Ovary (tissue), 9 donors: ENCODE results near the gene KAZALD1. TPM values are rescaled to one million over a fixed set of nuclear protein-coding genes. Genes with fewer than 3 reads are reported as not detected.

Experiments
- DNase-seq, 5 donors: peaks; one replicate each; pipeline ENCODE4 v3.0.0-alpha.2; 2019 to 2020
- H3K27ac ChIP-seq, 2 donors: fragments of 200-600 bp; one replicate each; pipeline versions ENCODE4 v1.5.1 to v1.8.0; 2019 to 2022
- H3K27me3 ChIP-seq: fragments of 200-600 bp; one replicate; pipeline ENCODE4 v1.8.0; 2022
- H3K36me3 ChIP-seq: fragments of 200-600 bp; sonication (generic); one replicate; pipeline ENCODE4 v1.5.1; 2019
- H3K4me1 ChIP-seq: one replicate; pipeline ENCODE4 v1.8.1; 2013; ENCODE audit warnings: mild to moderate bottlenecking, moderate library complexity; ENCODE audit not compliant: insufficient read depth
- H3K4me3 ChIP-seq: fragments of 200-600 bp; sonication (generic); one replicate; pipeline ENCODE4 v1.5.1; 2017
- H3K9me3 ChIP-seq, 2 donors: fragments of 200-600 bp in 1 of 2; sonication (generic) in 1 of 2; one replicate each; pipeline versions ENCODE4 v1.5.1 to v1.8.1; 2013 to 2019; ENCODE audit warnings: mild to moderate bottlenecking in 1 of 2, moderate library complexity in 1 of 2
- EP300 ChIP-seq: sonication (generic); formaldehyde crosslinking; IDR thresholded peaks from one replicate; pipeline ENCODE4 v1.6.1; 2017; ENCODE audit warnings: antibody characterized with exemption
- POLR2A ChIP-seq: fragments of 450-650 bp; IDR thresholded peaks from one replicate; pipeline ENCODE4 v1.6.1; 2017; ENCODE audit warnings: antibody characterized with exemption, mild to moderate bottlenecking, moderate library complexity
- WGBS, 3 donors: extraction: QIAGEN DNeasy Blood & Tissue Kit in 1 of 3; methylation state at CpG; one replicate each; pipeline versions ENCODE4 v1.1.5 to v1.1.7; 2013 to 2017; 5-methylcytosine and 5-hydroxymethylcytosine counted together
- intact Hi-C, 4 donors: fragments of 100-400 bp; cut with DNase I; formaldehyde crosslinking; loops; one replicate each; pipeline versions ENCODE4 v1.11.0 to v1.15.1; 2022 to 2023
- polyA plus RNA-seq, 2 donors: library from polyadenylated mRNA; stranded (reverse); fragments of 200-250 nt in 1 of 2; fragments of 350-450 nt in 1 of 2; fragmentation: Illumina TruSeq in 1 of 2; extraction: RNeasy Lipid Tissue Mini Kit (QIAGEN cat#74804) in 1 of 2; gene quantifications; one replicate each; pipeline ENCODE4 v1.2.3, GENCODE V29; 2013 to 2014
- total RNA-seq, 7 donors: library from RNA; depleted of rRNA in 2 of 7; stranded (reverse); fragments of >200 nt in 2 of 7; fragmentation: NEBNext Ultra II Directional in 3 of 7; extraction: Animal tissue kit (Norgen Biotek cat#: 25700) in 3 of 7; gene quantifications; one replicate each; pipeline versions ENCODE4 v1.1.0 to v1.2.4, GENCODE V29; 2016 to 2023
- TF ChIP-seq, protein P1 (sequence below), 3 donors: fragments of 450-650 bp in 2 of 3; fragments of 200-600 bp in 1 of 3; IDR thresholded peaks; one replicate each; pipeline versions ENCODE4 v1.5.1 to v1.8.0; 2016 to 2022; ENCODE audit warnings: antibody characterized with exemption in 3 of 3, mild to moderate bottlenecking in 1 of 3
- donor health status: DM: no; HTN: no; CAD: no; lungs with moderate emphysema.
- donor health status: DM: no; HTN: no; CAD: no.
- donor health status: Bipolar disorder and iron deficiency.
- donor health status: DM: yes; HTN: yes; CAD: no.
- donor health status: DM: no; HTN: no; CAD: no.
- donor health status: DM: yes; HTN: yes; CAD: no.

KAZALD1 gene
- total and polyA plus RNA-seq, 9 donors: 0.46 to 1.9 (median 0.94) TPM; not detected in 2

DNA sequence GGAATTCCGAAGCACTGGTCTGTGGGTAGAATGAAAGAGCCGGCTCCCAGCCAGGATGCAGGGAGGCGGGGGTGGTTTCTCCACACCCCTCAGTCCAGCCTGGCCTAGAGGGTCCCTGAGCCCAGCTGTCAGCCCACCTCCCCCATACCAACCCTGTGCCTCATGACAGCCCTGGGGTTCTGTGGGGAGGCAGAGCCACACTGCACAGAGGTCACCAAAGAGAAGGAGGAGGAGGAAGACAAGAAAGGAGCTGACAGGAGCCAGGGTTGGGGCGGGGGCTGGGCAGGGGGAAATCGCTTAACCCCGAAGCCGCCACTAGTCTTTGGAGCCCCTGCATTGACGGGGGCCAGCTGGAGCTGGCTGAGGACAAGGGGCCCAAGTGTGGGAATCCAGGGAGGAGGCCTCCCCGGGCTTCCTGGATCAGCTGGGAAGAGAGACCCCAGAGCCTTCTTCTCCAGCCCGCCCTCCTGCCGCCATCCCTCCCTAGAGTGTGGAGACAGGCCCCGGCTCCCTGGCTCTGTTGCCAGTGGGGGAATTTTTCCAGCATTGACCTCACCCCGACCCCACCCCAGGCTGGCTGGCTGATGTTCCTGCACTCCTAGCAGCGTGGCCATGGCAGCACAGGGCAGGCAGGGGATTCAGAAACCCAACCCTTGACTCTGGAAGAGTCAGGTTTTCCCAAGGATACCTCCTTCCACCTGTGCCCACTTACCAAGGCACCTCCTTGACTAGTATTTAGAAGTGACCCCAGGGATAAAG is 32.5 kb downstream of the KAZALD1 start:
- TF ChIP-seq, protein P1, sequence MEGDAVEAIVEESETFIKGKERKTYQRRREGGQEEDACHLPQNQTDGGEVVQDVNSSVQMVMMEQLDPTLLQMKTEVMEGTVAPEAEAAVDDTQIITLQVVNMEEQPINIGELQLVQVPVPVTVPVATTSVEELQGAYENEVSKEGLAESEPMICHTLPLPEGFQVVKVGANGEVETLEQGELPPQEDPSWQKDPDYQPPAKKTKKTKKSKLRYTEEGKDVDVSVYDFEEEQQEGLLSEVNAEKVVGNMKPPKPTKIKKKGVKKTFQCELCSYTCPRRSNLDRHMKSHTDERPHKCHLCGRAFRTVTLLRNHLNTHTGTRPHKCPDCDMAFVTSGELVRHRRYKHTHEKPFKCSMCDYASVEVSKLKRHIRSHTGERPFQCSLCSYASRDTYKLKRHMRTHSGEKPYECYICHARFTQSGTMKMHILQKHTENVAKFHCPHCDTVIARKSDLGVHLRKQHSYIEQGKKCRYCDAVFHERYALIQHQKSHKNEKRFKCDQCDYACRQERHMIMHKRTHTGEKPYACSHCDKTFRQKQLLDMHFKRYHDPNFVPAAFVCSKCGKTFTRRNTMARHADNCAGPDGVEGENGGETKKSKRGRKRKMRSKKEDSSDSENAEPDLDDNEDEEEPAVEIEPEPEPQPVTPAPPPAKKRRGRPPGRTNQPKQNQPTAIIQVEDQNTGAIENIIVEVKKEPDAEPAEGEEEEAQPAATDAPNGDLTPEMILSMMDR (IDR thresholded peaks at IDR 0.05): no peak
- no peak for TF ChIP-seq EP300
- no peak for TF ChIP-seq POLR2A
- Histone ChIP-seq H3K9me3 (no peaks in the 10 kb centered on the region), H3K27ac (no peak overlapping the region), H3K4me1 (no peaks in the 10 kb centered on the region), H3K36me3 (no peaks in the 10 kb centered on the region), H3K4me3 (no peak overlapping the region), H3K27me3 (no peaks in the 10 kb centered on the region)
- intact Hi-C loops: loop anchor here in 1 of 4 donors (5.0 kb wide), 1 partner anchor 53 kb away; no protein-coding TSS in a partner anchor
- WGBS, 3 donors: 36 to 46% (median 37%) methylated on average over 14 of the region's 14 CpGs
- DNase-seq: no peak

DNA sequence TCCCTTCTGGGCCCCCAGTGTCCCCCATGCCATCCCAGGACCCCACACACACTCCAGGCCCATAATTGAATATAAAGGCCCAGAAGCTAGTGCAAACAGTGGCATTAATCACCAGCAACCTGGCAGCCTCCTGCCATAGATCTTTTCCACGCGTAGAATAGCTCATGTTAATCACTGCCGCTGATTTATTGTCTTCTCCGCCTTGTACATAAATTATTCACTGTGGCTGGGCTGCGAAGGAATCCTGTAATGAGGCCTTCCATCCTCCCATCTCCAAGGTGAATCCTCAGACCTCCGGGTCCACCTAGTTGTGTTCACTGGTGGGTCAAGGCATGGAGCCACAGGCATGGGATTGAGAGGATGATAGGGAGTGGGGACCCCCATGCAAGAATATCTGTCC is 33.2 kb downstream of the KAZALD1 start:
- WGBS, 3 donors: 58 to 62% (median 59%) methylated on average over 6 of the region's 6 CpGs
- Histone ChIP-seq H3K36me3 (no peaks in the 10 kb centered on the region), H3K27me3 (no peaks in the 10 kb centered on the region), H3K4me1 (no peaks in the 10 kb centered on the region), H3K4me3 (no peak overlapping the region), H3K9me3 (no peaks in the 10 kb centered on the region), H3K27ac (no peak overlapping the region)
- no peak for DNase-seq
- no peak for TF ChIP-seq EP300
- intact Hi-C loops: no loop called here

DNA sequence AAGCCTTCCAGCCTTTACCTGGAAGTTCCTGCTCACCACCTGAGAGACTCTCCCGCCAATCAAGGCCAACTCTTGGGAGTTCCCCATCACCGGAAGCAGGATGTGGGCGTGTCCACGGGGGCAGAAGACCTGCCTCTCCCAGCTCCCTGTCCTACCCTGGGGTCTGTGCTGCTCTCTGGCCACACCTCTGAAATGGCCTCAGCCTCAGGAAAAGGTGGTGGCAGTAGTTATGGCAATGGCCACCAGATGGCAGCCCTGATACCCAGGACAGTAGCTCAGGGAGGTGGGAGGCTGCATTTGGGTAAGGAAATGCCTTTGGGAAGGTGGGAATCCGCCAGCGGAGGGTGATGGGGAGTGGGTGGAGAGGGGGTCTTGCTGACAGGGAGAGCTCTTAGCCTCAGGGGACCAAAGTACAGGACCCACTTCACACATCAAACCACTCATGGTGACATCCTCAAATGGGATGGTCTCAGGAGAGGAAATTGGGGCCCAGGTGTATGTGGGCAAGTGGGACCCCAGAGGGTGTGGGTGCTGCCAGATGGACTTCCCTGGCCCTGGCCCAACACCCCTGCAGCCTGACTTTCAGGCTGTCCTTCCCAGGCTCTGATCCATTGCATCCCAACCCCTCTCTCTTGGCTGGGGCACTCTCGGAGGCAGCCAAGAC is 33.9 kb downstream of the KAZALD1 start:
- WGBS, 3 donors: 23 to 29% (median 24%) methylated on average over 7 of the region's 7 CpGs

GRCh38 chr10:101096378-101096777 is 34.6 kb downstream of the KAZALD1 start:
- H3K36me3 ChIP-seq: no peaks in the 10 kb centered on the region
- no peak for TF ChIP-seq POLR2A
- TF ChIP-seq, protein P1 (IDR thresholded peaks at IDR 0.05): no peak
- no peak for TF ChIP-seq EP300
- DNase-seq: no peak
- H3K4me3 ChIP-seq: no peak overlapping the region
- intact Hi-C loops: no loop called here
- H3K4me1 ChIP-seq: no peaks in the 10 kb centered on the region
- H3K9me3 ChIP-seq: no peaks in the 10 kb centered on the region
- 82 to 86% (median 84%) methylated on average over 4 of the region's 4 CpGs for WGBS, 3 donors
- H3K27ac ChIP-seq: no peak overlapping the region
- H3K27me3 ChIP-seq: no peaks in the 10 kb centered on the region

More for the DNA sequence above, 33.9 kb downstream of the KAZALD1 start:
- DNase-seq: peak in 3 of 5 donors; percentile 14 to 57 (median 40)
- H3K27me3 ChIP-seq: no peaks in the 10 kb centered on the region
- H3K27ac ChIP-seq: no peak overlapping the region
- H3K36me3 ChIP-seq: no peaks in the 10 kb centered on the region
- no peak for TF ChIP-seq POLR2A
- no peak for TF ChIP-seq EP300
- TF ChIP-seq, protein P1 (IDR thresholded peaks at IDR 0.05): no peak
- H3K4me1 ChIP-seq: no peaks in the 10 kb centered on the region
- intact Hi-C loops: no loop called here
- no peaks in the 10 kb centered on the region for H3K9me3 ChIP-seq
- H3K4me3 ChIP-seq: no peak overlapping the region

GRCh38 chr10:101097881-101098280 is 36.1 kb downstream of the KAZALD1 start:
- Histone ChIP-seq H3K27ac (no peak overlapping the region), H3K4me3 (no peak overlapping the region), H3K4me1 (no peaks in the 10 kb centered on the region), H3K36me3 (no peaks in the 10 kb centered on the region), H3K27me3 (no peaks in the 10 kb centered on the region), H3K9me3 (no peaks in the 10 kb centered on the region)
- intact Hi-C loops: no loop called here
- DNase-seq: no peak
- WGBS, 3 donors: 26 to 43% (median 30%) methylated on average over 4 of the region's 4 CpGs
- TF ChIP-seq EP300 (no peak), POLR2A (no peak)
- TF ChIP-seq, protein P1 (IDR thresholded peaks at IDR 0.05): no peak
